ENCODE measurements around the gene BCAP29. TPM values are rescaled to one million over a fixed set of nuclear protein-coding genes. Genes with fewer than 3 reads are reported as not detected.
A peak's percentile ranks its signal among the peaks of the same experiment; 100 is the strongest.

BCAP29 gene
- total and polyA plus RNA-seq, 2 donors (not counting 1 experiment from before 2014, with no cell fraction given): 64.7 to 79.7 TPM

DNA sequence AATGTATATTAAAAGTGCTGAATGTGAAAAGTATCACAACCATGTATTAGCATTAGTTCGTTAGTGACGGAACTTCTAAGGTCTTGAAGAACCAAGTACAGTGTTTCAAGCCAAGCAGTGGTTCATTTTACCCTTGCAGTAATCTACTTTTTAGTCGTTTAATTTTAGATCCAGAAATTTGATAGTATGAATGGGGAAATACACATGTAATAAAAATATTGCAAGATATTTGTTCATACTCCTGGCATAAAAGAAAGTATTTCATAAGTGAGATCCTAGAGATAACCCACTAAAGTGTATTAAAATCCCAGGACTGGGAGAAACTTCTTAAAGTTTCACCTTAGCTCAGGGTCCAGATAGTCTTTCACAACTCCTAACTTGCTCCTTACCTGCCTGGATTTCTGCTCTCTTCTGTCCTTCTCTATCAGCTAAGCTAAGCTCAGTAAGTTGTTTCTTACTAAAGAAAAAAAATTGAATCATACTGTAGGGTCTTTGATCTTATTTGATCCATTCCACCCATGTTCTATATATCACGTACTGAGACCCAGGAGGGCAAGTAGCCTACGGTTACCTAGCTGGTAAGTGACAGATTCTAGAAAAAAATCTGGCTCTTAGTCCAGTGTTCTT is 1.5 kb downstream of the BCAP29 start:
- Histone ChIP-seq H3K9ac (ENCODE audit: insufficient read depth, low read length) (no peak overlapping the region), H3K27me3 (ENCODE audit: control insufficient read depth, insufficient read depth, low read length) (no peaks in the 10 kb centered on the region), H3K79me2 (ENCODE audit: control insufficient read depth, insufficient read depth, low read length) (peaks cover 27% of the 10 kb centered on the region), H3K36me3 (ENCODE audit: control insufficient read depth, insufficient read depth, low read length) (peaks cover 2% of the 10 kb centered on the region), H4K20me1 (ENCODE audit: control insufficient read depth, extremely low read depth, insufficient read depth, low read length) (no peaks in the 10 kb centered on the region), H2AFZ (ENCODE audit: low read length) (no peak overlapping the region), H3K9me3 (ENCODE audit: control insufficient read depth, insufficient read depth, low read depth, low read length) (no peaks in the 10 kb centered on the region), H3K4me2 (ENCODE audit: extremely low read depth, insufficient read depth, low read length) (peak overlapping the region; percentile 75), H3K4me1 (ENCODE audit: control insufficient read depth, extremely low read depth, insufficient read depth, low read length) (no peaks in the 10 kb centered on the region), H3K27ac (ENCODE audit: insufficient read depth, low read length) (no peak overlapping the region), H3K4me3 (replicated peaks in 1 of 4; ENCODE audit: control extremely low read depth in 1 of 4, insufficient read depth in 1 of 4, low read depth in 3 of 4, low read length in 4 of 4) (peak overlapping the region; percentile 57 to 93 (median 84))
- peak in 1 of 2 donors; percentile 48 for DNase-seq (ENCODE audit: low read depth in 2 of 2)
- TF ChIP-seq EZH2 (IDR thresholded peaks at IDR 0.05; ENCODE audit: low read length, missing control alignments): no peak
- TF ChIP-seq, protein P1, sequence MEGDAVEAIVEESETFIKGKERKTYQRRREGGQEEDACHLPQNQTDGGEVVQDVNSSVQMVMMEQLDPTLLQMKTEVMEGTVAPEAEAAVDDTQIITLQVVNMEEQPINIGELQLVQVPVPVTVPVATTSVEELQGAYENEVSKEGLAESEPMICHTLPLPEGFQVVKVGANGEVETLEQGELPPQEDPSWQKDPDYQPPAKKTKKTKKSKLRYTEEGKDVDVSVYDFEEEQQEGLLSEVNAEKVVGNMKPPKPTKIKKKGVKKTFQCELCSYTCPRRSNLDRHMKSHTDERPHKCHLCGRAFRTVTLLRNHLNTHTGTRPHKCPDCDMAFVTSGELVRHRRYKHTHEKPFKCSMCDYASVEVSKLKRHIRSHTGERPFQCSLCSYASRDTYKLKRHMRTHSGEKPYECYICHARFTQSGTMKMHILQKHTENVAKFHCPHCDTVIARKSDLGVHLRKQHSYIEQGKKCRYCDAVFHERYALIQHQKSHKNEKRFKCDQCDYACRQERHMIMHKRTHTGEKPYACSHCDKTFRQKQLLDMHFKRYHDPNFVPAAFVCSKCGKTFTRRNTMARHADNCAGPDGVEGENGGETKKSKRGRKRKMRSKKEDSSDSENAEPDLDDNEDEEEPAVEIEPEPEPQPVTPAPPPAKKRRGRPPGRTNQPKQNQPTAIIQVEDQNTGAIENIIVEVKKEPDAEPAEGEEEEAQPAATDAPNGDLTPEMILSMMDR (conservative IDR thresholded peaks at IDR 0.05 in 1 of 2, IDR thresholded peaks at IDR 0.05 in 1 of 2; ENCODE audit: low read depth in 1 of 2, low read length in 2 of 2): no peak

DNA sequence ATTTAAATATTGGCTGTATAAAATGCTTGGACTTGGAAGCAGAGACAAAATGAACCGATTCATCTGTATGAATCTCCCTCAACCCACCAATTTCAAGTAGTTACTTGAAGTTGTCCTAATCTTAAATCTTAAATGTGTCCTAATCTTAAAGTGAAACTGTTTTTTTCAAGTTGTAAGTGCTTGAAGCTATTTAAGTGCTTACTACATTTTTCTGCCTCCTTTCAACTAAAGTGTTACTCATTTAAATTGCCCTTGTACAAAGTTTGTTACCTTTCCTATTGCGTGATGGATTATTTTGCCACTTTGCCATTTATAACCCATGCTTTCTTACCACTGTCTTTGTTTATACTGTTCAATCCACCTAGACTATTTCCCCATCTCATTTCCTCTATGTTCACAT is 2.8 kb downstream of the BCAP29 start:
- DNase-seq (ENCODE audit: low read depth in 2 of 2): no peak
- Histone ChIP-seq H3K27ac (ENCODE audit: insufficient read depth, low read length) (no peak overlapping the region), H3K79me2 (ENCODE audit: control insufficient read depth, insufficient read depth, low read length) (peaks cover 27% of the 10 kb centered on the region), H2AFZ (ENCODE audit: low read length) (no peak overlapping the region), H3K9me3 (ENCODE audit: control insufficient read depth, insufficient read depth, low read depth, low read length) (no peaks in the 10 kb centered on the region), H3K9ac (ENCODE audit: insufficient read depth, low read length) (no peak overlapping the region), H3K4me3 (replicated peaks in 1 of 4; ENCODE audit: control extremely low read depth in 1 of 4, insufficient read depth in 1 of 4, low read depth in 3 of 4, low read length in 4 of 4) (no peak overlapping the region), H3K4me1 (ENCODE audit: control insufficient read depth, extremely low read depth, insufficient read depth, low read length) (no peaks in the 10 kb centered on the region), H3K4me2 (ENCODE audit: extremely low read depth, insufficient read depth, low read length) (peak overlapping the region; percentile 32), H4K20me1 (ENCODE audit: control insufficient read depth, extremely low read depth, insufficient read depth, low read length) (no peaks in the 10 kb centered on the region), H3K36me3 (ENCODE audit: control insufficient read depth, insufficient read depth, low read length) (peaks cover 2% of the 10 kb centered on the region), H3K27me3 (ENCODE audit: control insufficient read depth, insufficient read depth, low read length) (no peaks in the 10 kb centered on the region)
- no peak for TF ChIP-seq EZH2 (IDR thresholded peaks at IDR 0.05; ENCODE audit: low read length, missing control alignments)
- TF ChIP-seq, protein P1 (conservative IDR thresholded peaks at IDR 0.05 in 1 of 2, IDR thresholded peaks at IDR 0.05 in 1 of 2; ENCODE audit: low read depth in 1 of 2, low read length in 2 of 2): no peak

DNA sequence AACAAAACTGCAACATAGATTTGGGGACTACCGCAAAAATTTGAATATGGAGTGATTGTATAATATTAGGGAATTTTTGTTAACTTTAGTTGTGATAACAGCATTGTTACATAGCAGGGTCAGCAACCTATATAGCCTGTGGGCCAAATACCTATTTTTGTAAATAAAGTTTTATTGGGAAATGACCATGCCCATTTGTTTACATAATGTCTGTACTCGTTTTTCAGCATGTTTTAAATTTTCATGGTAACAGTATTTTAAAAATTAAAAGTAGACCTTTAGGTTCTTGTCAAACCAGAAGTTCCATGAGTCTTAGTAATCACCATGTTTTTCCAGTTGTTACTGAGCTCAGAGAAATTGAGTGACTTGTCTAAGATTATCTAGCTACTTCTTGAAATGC is 4.7 kb downstream of the BCAP29 start:
- no peak overlapping the region for H2AFZ ChIP-seq (ENCODE audit: low read length)
- no peaks in the 10 kb centered on the region for H3K9me3 ChIP-seq (ENCODE audit: control insufficient read depth, insufficient read depth, low read depth, low read length)
- no peak overlapping the region for H3K4me2 ChIP-seq (ENCODE audit: extremely low read depth, insufficient read depth, low read length)
- no peak for TF ChIP-seq EZH2 (IDR thresholded peaks at IDR 0.05; ENCODE audit: low read length, missing control alignments)
- TF ChIP-seq, protein P1 (conservative IDR thresholded peaks at IDR 0.05 in 1 of 2, IDR thresholded peaks at IDR 0.05 in 1 of 2; ENCODE audit: low read depth in 1 of 2, low read length in 2 of 2): no peak
- no peak overlapping the region for H3K4me3 ChIP-seq (replicated peaks in 1 of 4; ENCODE audit: control extremely low read depth in 1 of 4, insufficient read depth in 1 of 4, low read depth in 3 of 4, low read length in 4 of 4)
- no peaks in the 10 kb centered on the region for H3K27me3 ChIP-seq (ENCODE audit: control insufficient read depth, insufficient read depth, low read length)
- no peak for DNase-seq (ENCODE audit: low read depth in 2 of 2)
- H3K4me1 ChIP-seq (ENCODE audit: control insufficient read depth, extremely low read depth, insufficient read depth, low read length): no peaks in the 10 kb centered on the region
- no peak overlapping the region for H3K9ac ChIP-seq (ENCODE audit: insufficient read depth, low read length)
- peaks cover 24% of the 10 kb centered on the region for H3K79me2 ChIP-seq (ENCODE audit: control insufficient read depth, insufficient read depth, low read length)
- H4K20me1 ChIP-seq (ENCODE audit: control insufficient read depth, extremely low read depth, insufficient read depth, low read length): no peaks in the 10 kb centered on the region
- no peak overlapping the region for H3K27ac ChIP-seq (ENCODE audit: insufficient read depth, low read length)
- peaks cover 2% of the 10 kb centered on the region for H3K36me3 ChIP-seq (ENCODE audit: control insufficient read depth, insufficient read depth, low read length)

All from fibroblast of lung (primary cell).